ENCODE results near the gene BRPF3.

Gene BRPF3

GRCh38 chr6:36232172-36232571 is 35.6 kb downstream of the BRPF3 start:
- DNase-seq (ENCODE audit: low spot score), result no peak

GRCh38 chr6:36235309-36235708 is 38.8 kb downstream of the BRPF3 start:
- no peak for DNase-seq (ENCODE audit: low spot score)

GRCh38 chr6:36235862-36236261 is 39.3 kb downstream of the BRPF3 start:
- DNase-seq (ENCODE audit: low spot score), result no peak

GRCh38 chr6:36239774-36240173 is 43.2 kb downstream of the BRPF3 start:
- no peak for DNase-seq (ENCODE audit: low spot score)

GRCh38 chr6:36241728-36242127 is 45.2 kb downstream of the BRPF3 start:
- DNase-seq (ENCODE audit: low spot score), result no peak

GRCh38 chr6:36242161-36242560 is 45.6 kb downstream of the BRPF3 start:
- no peak for DNase-seq (ENCODE audit: low spot score)

- DNase-seq (ENCODE audit: low spot score), result no peak
These were observed 46.1 kb downstream of the BRPF3 start for GRCh38 chr6:36242626-36243025.

- no peak for DNase-seq (ENCODE audit: low spot score)
These were observed 47.1 kb downstream of the BRPF3 start for GRCh38 chr6:36243562-36244212.

- peak; percentile 18 for DNase-seq (ENCODE audit: low spot score)
These were observed 48.2 kb downstream of the BRPF3 start for GRCh38 chr6:36244641-36245280.

- DNase-seq (ENCODE audit: low spot score), result no peak
These were observed 49.1 kb downstream of the BRPF3 start for GRCh38 chr6:36245572-36246061.

GRCh38 chr6:36246506-36247268 is 50.1 kb downstream of the BRPF3 start:
- DNase-seq (ENCODE audit: low spot score), result no peak

GRCh38 chr6:36247693-36248092 is 51.1 kb downstream of the BRPF3 start:
- no peak for DNase-seq (ENCODE audit: low spot score)

GRCh38 chr6:36248980-36249379 is 52.4 kb downstream of the BRPF3 start:
- DNase-seq (ENCODE audit: low spot score), result no peak

- DNase-seq (ENCODE audit: low spot score), result no peak
These were observed 53.0 kb downstream of the BRPF3 start for GRCh38 chr6:36249536-36249935.

- peak; percentile 3 for DNase-seq (ENCODE audit: low spot score)
These were observed 55.5 kb downstream of the BRPF3 start for GRCh38 chr6:36252005-36252404.

- no peak for DNase-seq (ENCODE audit: low spot score)
These were observed 67.0 kb downstream of the BRPF3 start for GRCh38 chr6:36263390-36264000.

GRCh38 chr6:36265744-36266143 is 69.2 kb downstream of the BRPF3 start:
- DNase-seq (ENCODE audit: low spot score), result no peak

GRCh38 chr6:36266913-36267644 is 70.5 kb downstream of the BRPF3 start:
- no peak for DNase-seq (ENCODE audit: low spot score)

- DNase-seq (ENCODE audit: low spot score), result no peak
These were observed 71.4 kb downstream of the BRPF3 start for GRCh38 chr6:36267731-36268477.

GRCh38 chr6:36268478-36269275 is 72.1 kb downstream of the BRPF3 start:
- DNase-seq (ENCODE audit: low spot score), result no peak
